HG02943 (cell line): ENCODE results near the gene EMC1.
"Not testable (repeated sequence)": the region's sequence is repeated elsewhere in the genome, so short reads cannot be mapped to it uniquely, and the experiment has no call there.

ENCODE experiments used
- ATAC-seq: cut with Tn5 transposase; IDR thresholded peaks from one replicate; pipeline ENCODE4 v1.9.1; 2021; ENCODE audit warnings: mild to moderate bottlenecking, low read depth, moderate library complexity; ENCODE audit not compliant: unreplicated experiment

EMC1 gene

DNA sequence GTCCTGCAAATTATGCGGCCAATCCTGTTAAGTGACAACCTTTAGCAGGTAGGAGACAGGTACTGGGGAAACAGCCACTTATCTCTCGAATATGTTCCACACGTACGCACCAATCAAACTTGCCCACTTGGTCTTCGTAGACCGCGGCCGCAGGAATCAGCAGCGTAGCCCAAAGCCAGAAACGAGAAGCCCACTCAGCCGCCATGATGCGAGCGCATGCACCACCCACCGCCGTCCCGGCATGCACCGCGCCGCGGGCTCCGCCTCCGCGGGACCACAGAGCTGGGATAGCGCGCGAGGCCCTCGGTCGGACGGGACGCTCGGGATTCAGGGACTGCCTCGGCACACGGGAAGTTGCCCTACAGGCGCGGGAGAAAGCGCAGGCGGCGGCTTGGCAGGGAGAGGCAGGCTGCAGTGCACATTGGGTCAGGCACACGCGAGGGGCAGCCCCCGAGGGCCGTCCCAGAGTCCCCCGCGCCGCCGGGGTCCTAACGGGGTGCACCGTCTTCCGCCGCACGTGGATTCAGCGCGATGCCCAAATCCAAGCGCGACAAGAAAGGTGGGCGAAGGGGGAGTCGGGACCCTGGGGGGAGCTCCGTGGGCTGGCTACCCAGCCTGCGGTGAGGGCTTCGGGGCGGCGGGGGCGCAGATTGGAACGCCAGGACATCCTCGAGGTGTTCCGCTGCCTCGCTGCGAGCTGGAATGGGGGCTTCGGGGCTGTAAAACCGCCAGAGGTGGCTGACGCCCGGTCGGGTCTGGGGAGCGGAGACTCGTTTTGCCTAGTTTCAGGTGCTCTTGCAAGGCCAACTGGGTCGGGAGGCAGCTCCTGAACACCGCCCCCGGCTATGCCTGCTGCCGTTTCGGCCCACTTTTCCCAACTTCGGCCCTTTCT, at the start of gene EMC1, which contains the start of gene MRTO4:
EMC1 (minus strand) TSS at position 220 of the 892 bp plus-strand sequence; CDS start at position 205, 15 bp downstream.
MRTO4 (plus strand) TSS at position 501 of the 892 bp plus-strand sequence; CDS start at position 532, 31 bp downstream.
- ATAC-seq: peak; percentile 76

GRCh38 chr1:19300211-19300610, 48.9 kb upstream of the EMC1 start:
- ATAC-seq: no peak

- no peak for ATAC-seq
Observed at GRCh38 chr1:19294638-19295037, 43.3 kb upstream of the EMC1 start.

- no peak for ATAC-seq
Observed at GRCh38 chr1:19289244-19289643, 37.9 kb upstream of the EMC1 start.

DNA sequence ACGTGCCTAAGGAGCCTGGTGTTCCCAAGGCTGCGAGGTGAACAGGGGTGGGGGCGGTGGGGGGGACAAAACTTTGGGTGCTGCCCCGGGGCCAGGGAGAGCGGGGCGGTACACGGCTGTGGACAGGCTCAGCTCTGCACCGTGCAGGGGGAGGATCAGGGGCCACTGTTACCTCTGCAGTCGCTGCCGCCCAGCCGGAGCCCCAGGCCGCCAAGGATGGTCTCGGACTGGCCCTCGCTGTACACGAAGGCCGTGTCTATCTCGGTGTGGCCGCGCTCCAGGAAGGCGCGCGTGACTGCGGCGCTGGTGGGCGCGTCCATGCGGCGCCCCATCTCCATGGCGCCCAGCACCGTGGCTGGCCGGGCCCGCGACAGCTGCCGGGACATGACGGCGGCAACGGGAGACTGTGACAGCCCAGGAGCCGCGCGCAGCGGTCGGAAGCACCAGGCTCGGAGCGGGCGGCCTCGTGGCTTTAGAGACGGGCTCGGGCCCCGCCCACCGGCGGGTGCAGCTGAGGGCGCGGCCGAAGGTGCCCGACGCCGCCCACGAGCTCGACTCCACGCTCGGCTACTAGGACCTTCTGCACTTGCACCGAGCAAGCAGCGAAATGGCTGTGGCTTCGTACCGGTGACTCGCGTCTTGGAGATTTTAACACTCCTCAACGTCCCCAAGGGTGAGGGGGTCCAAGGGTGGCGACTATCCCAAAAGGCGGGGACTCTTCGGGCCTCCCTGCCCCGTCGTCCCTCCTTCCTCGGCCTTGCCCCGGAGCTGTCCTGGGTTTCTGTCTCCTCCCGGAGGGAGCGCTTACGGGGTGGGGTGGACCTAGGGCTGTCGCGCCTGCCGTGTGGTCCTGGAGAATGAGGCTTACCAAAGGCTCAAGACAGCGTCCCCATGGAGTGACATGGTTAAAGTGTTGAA, 37.3 kb upstream of the EMC1 start, which contains the start of gene AKR7A3:
AKR7A3 (minus strand) TSS at position 447 of the 918 bp plus-strand sequence; CDS start at position 386, 61 bp downstream.
- not testable (repeated sequence) for ATAC-seq

DNA sequence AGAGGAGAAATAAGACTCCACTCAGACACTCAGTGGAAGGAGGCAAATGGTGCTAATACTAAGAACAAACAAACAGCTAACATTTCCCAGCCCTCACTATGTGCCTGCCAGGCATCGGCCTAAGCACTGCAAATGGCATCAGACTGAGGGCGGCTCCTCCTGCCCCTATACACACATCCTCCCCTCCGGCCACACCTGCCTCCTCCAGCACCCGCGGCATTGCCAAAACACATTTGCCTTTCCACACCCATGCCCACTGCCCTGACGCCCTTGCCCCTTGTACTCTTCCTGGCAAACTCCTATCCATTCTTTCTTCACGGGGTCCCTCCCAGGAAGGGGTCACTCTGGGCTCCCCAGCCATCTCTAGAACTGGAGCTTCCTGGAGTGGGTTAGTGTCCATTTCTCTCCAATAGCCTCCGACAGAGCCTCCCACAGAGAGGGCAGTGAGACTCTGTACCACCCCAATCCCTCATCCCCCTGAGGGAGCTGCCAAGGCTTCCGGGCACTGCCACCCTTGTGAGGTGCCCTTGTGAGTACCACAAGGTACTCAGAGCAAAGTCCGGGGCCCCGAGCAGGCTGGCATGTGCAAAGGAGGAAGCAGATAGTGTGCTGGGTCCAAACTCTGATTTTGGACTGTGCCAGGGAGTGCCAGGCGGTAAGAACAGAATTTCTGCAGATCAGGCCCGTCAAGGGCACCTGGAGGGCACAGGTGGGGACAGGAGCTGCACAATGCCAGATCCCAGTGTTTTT, 36.3 kb upstream of the EMC1 start:
- ATAC-seq: no peak

GRCh38 chr1:19285807-19286206, 34.5 kb upstream of the EMC1 start:
- not testable (repeated sequence) for ATAC-seq

DNA sequence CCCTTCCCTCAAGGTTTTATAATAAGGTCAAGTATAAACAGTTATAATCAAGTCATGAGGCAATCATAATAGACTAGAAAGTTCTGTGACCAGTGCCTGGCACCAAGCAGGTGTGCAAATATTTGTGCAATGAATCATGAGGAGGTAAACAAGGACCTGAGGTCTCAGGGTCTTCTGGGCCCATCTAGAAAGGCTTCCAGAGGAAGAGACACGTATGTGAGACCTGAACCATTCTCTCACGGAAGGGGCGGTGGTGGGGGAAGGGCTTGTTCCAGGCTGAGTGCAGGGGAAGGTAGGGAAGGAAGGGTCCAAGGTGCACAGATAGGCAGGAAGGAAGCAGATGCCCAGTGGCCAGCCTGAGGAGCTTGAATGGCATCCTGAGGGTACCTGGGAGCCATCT, 34.0 kb upstream of the EMC1 start:
- not testable (repeated sequence) for ATAC-seq

DNA sequence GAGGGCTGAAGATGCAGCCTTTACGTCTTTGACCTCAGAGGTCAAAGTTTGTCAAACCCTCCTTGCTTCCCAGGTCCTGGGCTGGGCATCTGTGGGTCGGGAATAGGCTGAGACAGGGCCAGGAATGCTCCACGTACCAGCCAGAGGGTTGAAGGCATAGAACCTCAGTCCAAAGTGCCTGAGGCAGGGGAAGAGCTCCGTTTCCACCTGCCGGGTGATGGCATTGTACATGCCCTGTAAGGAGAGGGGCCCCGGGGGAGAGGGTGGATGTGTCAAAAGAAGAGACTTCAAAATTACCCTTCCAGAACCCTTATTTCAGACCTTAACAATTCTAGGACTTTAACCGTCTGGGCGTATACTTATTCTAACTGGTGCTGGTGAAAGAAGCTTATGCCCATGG, 33.6 kb upstream of the EMC1 start:
- no peak for ATAC-seq

- no peak for ATAC-seq
Observed at GRCh38 chr1:19283891-19284290, 32.6 kb upstream of the EMC1 start.

GRCh38 chr1:19274636-19275035, 23.3 kb upstream of the EMC1 start:
- ATAC-seq: no peak

DNA sequence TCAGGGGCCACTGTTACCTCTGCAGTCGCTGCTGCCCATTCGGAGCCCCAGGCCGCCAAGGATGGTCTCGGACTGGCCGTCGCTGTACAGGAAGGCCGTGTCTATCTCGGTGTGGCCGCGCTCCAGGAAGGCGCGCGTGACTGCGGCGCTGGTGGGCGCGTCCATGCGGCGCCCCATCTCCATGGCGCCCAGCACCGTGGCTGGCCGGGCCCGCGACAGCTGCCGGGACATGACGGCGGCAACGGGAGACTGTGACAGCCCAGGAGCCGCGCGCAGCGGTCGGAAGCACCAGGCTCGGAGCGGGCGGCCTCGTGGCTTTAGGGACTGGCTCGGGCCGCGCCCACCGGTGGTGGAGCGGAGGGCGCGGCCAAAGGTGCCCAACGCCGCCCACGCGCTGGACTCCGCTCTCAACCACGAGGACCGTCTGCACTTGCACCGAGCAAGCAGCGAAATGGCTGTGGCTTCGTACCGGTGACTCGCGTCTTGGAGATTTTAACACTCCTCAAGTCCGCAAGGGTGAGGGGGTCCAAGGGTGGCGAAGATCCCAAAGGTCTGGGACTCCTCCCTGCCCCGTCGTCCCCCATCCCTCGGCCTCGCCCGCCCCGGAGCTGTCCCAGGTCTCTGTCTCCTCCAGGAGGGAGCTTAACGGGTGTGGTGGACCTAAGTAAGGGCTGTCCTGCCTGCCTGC, 22.7 kb upstream of the EMC1 start:
- ATAC-seq: not testable (repeated sequence)

- no peak for ATAC-seq
Observed at GRCh38 chr1:19273106-19273843, 22.0 kb upstream of the EMC1 start.

GRCh38 chr1:19272064-19272463, 20.7 kb upstream of the EMC1 start:
- no peak for ATAC-seq

- not testable (repeated sequence) for ATAC-seq
Observed at GRCh38 chr1:19270343-19270730, 19.0 kb upstream of the EMC1 start.

GRCh38 chr1:19269427-19270342, 18.4 kb upstream of the EMC1 start:
- not testable (repeated sequence) for ATAC-seq

- ATAC-seq: no peak
Observed at GRCh38 chr1:19268445-19268844, 17.1 kb upstream of the EMC1 start.

- ATAC-seq: no peak
Observed at GRCh38 chr1:19262744-19263143, 11.4 kb upstream of the EMC1 start.
